Dedifferentiated amniotic fluid mesenchymal stem cell (primary cell): ENCODE results near the gene LMX1A.

Source experiments
- DNase-seq: peaks from one replicate; pipeline ENCODE4 v3.0.0-alpha.2; 2016; ENCODE audit errors: extremely low spot score

LMX1A gene

GRCh38 chr1:165355977-165356811, at the start of gene LMX1A:
Gene LMX1A, minus strand, starts transcription at chr1:165356715. Its CDS starts 1,156 bp downstream, at chr1:165355559.
- DNase-seq = no peak

DNA sequence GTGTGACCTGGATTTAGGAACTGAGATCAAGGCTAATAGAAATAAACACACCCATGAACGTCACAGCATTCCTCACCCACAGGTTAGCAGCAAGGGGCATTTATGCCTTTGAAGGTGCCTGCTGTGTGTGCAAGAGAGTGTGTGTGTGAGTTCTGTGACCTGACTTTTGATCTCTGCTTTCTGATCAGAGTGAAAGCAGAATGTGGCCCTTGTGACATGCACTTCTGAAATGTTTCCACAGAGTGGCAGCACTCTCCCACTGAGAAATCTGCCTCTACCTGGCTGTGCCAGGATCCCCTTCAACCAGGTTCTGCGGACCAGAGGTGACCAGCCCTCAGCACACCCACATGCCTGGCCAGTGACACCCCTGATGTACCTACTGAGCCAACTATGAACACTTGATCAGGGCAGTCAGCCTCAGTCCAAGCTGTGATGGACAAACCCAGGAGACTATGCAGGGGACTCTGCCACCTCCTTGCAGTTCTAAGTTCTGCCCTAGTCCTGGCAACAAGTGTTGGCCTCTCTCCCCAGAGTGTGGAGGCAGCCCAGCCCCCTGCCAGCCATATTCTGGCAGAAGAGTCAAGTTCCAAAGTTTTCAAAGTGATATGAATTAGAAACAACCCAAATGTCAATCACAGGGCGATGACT, 47.4 kb upstream of the LMX1A start:
- no peak for DNase-seq

DNA sequence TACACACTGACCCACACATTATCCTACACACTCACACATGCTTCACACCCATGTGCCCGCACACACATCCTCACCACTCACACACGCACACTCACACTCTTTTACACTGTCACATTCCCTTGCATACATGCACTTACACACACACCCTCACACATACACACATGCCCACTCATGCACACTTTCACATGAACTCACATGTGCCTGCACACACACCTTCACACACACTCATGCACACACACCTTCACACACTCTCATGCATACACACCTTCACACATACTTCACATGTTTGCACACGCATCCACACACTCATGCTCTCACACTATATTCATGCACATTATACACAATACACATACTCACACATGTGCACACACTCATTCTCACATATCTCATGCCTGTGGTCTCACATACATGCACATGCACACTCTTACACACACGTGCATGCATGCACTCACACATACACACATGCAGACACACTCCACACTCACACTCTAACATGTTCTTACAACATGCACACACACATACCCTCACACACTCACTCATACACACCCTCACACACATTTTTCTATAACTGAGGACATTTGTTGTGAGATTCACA, 46.1 kb upstream of the LMX1A start:
- DNase-seq = no peak

- no peak for DNase-seq
Measured at GRCh38 chr1:165397944-165398343, 41.4 kb upstream of the LMX1A start.

DNA sequence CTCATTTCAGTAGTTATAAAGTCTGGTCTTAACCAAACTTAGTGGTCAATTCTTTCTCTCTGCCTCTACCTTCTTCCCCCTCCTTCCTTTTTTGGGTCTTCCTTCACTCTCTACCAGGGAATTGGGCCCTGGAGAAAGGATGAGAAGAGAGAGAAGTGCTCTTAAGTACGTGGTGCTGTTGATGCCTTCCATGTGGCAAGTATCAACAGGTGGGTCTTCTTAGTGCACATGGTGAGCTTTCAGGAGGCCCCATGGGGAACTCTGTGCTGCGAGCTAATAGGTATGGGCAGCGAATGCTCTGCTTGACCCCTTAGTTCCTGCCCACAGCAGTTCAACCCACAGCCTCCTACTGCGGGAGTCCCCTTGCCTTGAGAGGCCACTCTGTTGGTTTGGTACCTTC, 39.4 kb upstream of the LMX1A start:
- DNase-seq = no peak

DNA sequence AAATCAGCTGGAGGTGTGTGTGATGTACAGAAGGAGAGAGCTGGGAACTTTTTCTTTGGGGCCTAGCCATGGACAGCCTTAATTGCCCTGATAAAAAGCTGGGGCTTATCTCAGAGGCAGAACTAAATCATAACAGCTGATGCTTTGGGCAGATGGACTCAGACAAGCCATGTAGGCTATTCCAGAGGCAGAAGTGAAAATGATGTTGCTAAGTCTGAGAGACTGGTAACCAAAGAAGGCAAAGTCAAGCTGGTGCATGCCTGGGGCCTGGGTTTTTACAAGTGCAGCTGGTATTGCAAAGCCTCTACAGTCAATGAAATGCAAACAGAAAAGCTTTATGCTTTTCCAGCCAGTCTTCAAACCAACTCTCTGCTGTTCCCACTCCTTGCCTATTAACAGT, 39.0 kb upstream of the LMX1A start:
- no peak for DNase-seq

DNA sequence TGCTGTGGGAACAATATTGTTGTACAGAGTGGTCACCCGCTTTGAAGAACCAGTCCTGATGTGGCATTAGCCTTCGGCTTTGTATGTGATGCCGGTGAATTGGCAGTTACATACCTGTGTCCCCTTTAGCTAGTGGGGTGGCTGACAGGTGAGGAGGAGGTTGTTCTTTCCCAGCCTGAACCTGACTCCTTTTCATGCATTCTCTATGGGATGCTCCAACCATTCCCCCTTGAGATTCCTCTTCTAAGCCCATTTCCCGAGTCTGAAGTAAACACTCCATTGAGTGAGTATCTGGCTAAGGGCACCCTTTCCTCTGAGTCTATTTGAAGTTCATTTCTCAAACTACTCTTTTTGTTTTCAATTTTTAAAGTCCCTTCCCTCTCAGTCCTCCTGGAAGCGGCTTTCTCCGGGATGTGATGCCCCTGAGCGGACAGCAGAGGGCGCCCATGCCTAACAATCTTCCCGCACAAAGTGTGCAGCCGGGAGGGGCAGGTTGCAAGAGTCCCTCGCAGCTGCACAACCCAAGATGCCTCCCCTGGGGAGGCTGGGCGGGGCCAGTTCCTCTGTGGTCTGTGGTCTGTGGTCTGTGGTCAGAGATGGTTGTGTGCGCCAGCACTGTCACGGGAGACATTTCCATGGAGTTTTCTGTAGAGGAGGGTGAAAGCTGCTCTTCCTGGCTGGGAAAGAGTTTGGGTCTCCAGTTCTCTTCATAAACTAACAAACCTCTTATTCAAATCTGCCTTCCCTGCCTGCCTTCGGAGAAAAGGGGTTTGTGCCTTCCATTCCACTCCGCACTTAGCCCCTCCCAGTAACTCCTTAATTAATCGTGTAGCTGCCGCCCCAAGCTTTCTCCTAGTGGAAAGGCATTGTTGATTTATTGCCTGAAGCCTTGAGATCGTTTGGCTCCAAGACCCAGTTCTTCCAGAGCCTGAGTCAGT, 36.4 kb upstream of the LMX1A start:
- DNase-seq = peak; percentile 79

- DNase-seq = no peak
Measured at GRCh38 chr1:165389609-165390008, 33.1 kb upstream of the LMX1A start.

DNA sequence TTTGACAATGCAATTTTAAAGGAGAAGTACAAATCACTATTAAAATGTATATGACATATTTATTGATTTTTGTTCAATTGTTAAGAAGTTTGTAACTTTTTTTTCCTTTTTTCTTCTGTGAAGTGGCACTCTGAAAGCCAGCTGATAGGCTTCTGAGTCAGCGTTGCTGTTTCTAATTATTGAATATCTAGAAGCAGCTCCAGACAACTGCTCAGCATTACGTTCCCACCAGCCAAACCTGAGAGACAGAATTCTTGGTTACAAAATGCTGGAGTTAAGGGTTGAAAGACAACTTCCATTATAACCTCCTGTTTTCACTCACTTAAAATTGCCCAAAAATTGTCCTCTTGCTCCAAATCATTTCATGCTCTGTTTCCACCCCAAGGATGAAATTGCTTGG, 31.4 kb upstream of the LMX1A start:
- DNase-seq = no peak

DNA sequence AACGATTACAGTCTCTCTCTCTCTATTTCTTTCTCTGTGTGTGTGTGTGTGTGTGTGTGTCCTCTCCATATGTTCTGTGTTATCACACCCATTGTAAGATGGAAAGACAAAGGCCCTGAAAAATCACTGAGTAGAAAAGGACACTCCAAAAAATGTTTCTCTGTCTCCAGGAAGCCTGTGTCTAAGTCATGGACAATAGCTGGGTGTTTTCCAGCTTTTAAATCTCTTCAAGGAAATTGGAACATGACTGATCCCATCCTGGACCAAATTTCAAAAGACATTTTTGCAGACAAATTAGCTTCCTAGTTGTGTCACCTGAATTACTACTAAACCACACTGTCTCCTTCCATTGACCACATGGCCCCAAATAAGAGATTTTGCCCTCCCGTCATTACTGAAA, 31.0 kb upstream of the LMX1A start:
- DNase-seq = no peak

DNA sequence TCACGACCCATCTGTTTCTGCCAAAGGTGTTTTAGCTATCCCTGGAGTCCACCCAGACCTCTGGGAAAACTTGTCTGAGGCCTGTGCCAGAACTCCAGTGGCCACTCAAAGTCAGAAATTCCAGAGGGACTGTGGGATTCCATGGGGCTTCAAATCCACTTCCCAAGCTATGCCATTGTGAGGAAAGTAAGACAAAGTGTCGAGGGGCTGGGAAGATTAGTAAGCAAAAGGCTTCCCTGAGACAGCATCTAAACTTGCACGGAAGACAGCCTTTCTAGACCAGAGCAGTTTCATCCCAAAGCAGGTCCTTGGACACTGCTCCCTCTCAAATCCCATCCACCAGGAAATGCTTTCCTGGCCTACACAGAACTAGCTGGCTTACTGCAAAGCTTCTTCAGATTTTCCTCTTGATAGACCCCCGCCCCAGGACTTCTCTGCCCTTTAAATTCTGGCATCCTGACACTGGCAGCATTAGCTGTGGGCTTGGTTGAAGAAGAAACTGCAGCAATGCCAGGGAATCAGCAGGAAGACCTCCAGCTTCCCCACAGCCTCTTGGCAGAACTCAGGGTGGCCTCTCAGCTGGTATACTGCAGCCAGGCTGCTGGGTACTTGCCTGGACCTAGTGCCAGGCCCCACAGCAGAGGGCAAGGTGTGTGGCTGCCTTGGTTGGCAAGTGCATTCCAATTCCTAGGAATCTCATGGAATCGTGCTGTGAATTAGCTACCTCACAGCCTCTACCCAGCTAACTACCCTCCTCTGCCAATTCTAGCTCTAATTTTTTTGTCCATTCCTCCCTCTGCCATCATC, 27.3 kb upstream of the LMX1A start:
- DNase-seq = no peak

DNA sequence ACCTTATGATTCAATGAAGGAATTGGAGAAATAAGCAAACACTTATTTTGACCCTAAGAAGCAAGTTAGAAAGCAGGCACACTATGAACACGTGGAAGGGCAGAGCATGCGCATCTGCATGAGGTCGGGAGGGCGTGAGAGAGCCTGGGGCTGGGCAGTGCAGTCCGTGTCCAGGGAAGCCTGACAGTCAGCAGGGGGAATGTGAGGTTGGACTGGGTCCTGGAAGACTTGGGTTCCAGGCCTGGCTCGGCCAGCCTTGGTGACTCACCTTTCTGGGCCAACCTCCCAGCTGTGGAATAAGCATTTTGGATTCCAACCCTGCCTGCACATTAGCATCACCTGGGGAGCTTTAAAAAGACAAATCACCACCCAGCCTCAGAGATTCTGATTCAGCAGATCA, 26.6 kb upstream of the LMX1A start:
- DNase-seq = no peak

GRCh38 chr1:165381745-165382505, 25.4 kb upstream of the LMX1A start:
- no peak for DNase-seq

DNA sequence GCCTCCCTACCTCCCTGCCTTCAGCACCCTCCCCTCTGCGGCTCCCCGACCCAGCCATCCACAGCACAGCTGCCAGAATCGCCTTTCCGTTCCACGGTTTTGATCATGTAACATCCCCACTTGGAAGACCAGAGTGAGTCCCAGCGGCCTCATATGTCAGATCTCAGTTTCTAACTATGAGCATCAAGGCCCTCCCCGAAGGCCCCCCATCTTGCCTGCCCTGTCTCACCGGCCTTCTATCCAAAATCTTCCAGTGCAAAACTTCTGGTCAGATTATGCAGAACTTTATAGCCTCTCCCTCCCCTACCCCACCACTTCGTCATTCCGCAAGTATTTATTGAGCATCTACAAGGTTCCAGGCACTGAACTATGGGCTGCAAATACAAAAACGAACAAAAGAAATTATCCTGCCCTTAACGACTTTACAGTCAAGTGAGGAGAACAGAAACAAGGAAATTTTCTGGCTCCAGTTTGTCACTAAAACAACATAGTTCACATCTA, 20.3 kb upstream of the LMX1A start:
- DNase-seq = no peak

DNA sequence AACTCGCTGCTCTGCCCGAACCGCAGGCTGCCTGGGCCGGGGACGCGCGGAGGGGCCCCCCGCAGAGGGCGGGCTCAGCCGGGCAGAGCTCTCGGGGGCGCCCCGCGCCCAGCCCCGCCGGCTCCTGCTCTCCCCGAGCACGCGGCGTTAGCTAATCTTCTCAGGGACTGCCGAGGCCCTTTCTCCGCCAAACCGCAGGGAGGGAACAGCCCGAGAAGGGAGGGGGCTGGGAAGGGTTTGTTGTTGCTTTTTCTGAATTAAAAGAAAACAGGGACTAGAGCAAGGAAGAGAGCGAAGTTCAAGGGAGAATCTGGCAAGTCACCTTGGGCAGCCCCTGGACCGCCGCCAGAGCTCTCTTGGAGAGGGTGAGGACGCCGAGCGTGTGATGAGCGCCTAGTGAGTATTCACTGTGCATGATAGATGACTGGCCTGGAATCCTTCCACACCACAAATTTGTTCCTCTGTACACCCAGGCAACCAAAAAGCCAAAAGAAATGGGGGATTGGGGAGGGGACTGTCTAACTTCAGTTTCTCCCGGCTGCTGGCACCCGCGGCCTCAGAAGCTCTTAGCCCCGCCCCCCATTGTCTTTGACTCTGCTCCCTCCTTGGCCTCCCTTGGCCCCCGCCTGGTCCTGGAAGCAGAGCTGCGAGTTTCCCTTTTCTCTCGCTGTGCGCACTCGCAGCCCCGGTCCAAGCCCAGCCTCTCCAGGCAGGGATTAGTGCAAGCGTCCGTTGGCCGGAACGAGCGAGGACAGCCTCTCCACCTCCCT, 19.7 kb upstream of the LMX1A start:
- DNase-seq = peak; percentile 60

- no peak for DNase-seq
Measured at GRCh38 chr1:165375623-165376022, 19.1 kb upstream of the LMX1A start.

- no peak for DNase-seq
Measured at GRCh38 chr1:165371588-165372225, 15.2 kb upstream of the LMX1A start.

- DNase-seq = no peak
Measured at GRCh38 chr1:165369255-165369848, 12.8 kb upstream of the LMX1A start.
